ENCODE results near the gene VGLL1.
A peak's percentile ranks its signal among the peaks of the same experiment; 100 is the strongest.

VGLL1 gene

GRCh38 chrX:136572030-136572429, 40.0 kb downstream of the VGLL1 start:
- DNase-seq, result no peak

GRCh38 chrX:136574548-136574947, 42.5 kb downstream of the VGLL1 start:
- DNase-seq, result no peak

DNA sequence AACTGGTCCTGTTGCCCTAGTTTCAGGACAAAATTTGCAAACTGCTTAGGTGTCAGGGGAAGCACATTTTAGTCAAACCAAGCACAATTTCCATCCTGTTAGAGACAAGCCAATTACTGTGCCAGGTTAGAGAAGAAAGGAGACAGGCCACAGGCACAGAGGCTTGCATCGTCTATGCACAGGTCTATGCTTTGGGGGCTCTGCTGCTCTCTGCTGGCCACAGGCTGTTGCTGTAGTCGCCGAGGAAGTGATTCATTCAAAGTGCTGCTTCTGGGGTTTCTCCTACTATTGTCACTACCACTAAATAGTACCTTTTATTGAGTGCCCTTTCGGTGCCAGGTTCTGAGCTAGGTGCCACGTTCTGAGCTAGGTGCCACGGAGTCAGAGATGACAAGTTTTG, 45.5 kb downstream of the VGLL1 start:
- peak; percentile 62 for DNase-seq

DNA sequence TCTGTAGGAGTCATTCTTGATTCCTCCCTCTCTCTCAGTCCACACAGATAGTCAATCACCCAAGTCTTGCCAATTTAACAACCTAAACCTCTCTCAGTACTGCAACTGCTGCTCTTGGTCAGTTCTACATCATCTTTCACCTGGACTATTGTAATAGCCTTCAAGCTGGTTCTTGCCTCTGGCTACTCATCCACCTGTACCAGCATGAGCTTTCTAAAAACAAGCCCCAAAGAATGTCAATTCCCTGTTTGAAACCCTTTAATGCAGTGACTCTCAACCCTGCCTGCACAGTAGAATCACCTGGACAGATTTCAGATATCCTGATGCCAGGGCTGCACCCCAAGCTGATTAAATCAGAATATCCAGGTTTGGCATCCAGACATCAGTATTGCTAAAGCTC, 48.3 kb downstream of the VGLL1 start:
- no peak for DNase-seq

- DNase-seq, result no peak
Observed at GRCh38 chrX:136582624-136583023, 50.6 kb downstream of the VGLL1 start.

DNA sequence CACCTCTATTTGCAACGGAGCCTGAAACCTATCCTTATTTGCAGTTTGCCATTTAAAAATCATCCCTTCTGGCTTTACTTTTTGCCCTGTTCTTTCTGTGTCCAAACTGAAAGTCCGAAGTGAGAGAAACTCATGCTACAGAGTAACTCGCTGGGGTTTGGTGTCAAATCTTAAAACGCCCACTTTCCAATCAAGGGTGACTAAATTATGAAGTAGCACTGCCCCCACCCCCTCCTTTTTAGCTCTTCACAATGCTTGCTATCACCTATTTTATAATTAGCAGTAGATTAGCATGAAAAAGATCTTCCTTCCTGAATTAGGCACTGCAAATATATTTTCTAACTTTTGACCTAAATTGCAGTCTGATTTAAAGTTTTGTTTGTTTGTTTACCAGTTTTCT, 52.5 kb downstream of the VGLL1 start:
- peak; percentile 30 for DNase-seq

GRCh38 chrX:136585262-136585661, 53.2 kb downstream of the VGLL1 start:
- no peak for DNase-seq

DNA sequence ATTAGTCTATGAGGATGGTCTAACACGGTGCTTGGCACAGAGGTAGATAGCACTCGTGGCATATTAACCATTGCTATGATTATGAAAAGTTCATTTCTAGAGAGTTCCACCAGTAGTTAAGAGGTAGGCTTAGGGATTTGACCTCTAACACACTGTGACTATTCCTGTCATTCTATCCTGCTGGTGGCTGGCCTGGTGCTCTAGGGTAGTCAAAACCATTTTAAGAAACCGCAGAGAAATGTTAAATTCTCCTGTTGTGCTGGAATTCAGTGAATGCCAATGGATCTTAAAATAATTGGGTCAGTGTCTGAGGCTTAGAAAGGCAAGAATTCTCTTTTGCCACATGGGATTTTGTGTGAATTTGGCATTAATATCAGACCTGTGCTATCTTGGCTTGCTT, 53.9 kb downstream of the VGLL1 start:
- no peak for DNase-seq

GRCh38 chrX:136586386-136586785, 54.4 kb downstream of the VGLL1 start:
- DNase-seq, result peak; percentile 6

DNA sequence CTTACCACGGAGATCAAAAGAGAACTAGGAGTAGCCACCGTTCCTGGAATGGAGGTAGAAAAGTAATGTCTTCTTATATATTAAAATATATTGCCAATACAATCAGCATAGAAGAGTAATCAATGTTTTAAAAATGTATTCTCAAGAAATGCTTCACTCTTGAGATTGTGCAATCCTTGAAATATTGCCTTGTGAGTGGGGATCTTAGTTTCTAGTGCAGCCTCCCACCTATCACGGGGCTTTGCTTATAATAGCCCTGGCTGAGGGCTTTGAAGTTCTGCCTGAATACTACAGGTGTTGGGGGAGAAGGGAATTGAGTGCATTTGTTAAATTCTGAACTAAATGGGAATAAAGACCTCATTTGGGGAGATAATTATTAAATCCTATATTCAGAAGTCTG, 55.5 kb downstream of the VGLL1 start:
- DNase-seq, result no peak

DNA sequence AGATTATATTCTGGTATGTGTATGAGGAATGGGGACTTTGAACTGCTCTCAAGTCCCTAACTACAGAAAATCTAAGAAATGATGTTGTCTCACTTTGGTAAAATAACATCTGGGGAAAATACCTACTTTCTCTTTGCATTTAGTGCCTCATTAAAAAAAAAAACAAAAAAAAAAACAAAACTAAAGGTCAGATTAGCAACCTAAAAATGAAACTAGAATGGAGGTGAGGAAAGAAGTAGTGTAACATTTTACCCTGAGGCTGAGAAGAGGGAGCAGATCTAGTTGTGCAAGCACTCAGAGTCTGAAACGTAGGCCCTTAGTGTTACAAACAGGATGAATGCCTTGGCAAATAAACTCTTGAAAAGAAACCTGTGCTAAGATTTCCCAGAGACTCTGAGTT, 56.0 kb downstream of the VGLL1 start:
- no peak for DNase-seq

DNA sequence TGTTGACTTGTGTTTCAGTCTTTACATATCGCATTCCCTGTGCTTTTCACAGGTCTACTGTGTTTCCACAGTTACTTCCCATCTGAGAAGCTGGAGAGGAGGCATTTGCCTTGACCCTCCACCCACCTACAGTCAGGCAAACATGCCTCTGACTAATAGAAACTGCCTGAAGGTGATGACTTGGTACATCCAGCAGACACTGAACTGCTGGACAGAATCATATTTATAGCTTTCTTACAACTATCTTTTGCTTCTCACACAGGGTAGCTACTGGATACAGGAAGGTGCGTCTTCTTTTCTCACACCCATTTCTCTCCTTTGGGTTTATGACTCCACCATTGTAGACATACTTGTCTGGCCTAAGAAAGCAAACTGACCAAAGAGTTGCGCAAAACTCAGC, 58.0 kb downstream of the VGLL1 start:
- no peak for DNase-seq

GRCh38 chrX:136597356-136597755, 65.3 kb downstream of the VGLL1 start:
- no peak for DNase-seq

DNA sequence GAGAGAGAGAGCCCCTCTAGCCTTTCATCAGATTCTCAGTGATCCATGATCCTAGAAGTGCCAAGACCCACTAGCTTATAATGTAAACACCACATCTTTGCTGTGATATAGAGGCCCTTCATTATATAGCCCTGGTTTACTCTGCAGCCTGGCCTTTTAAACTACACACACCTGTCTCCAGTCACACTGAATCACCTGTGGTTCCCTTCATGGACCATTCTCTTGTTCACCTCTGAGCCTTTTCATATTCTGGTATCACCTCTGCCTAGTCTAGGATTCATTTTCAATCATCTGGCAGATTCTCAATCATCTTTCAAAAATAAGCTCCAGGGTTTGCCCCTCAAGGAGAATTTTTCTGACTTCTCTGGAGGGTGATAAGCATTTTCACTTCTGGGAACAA, 65.9 kb downstream of the VGLL1 start:
- no peak for DNase-seq

GRCh38 chrX:136598631-136599030, 66.6 kb downstream of the VGLL1 start:
- peak; percentile 35 for DNase-seq

DNA sequence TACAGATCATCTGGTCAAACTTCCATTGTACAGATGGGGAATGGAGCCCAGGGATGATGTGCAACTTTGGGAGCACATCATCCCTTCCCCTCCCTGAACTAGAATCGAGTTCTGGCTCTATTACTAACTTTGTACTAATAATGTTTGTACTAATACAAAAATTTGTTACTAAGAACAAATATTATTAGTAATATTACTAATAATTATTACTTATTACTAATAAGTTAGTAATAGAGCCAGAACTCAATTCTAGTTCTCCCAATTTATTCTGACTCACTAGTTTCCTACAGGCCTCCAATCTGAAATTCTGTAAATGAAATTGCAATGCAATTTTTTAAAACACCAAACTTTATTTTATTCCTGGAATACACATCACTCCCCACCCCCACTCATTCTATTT, 68.0 kb downstream of the VGLL1 start:
- no peak for DNase-seq

Measured in stimulated activated naive CD4-positive, alpha-beta T cell treated with Interleukin-2 at 50 U/mL for 16 hours (primary cell).